CD4-positive, alpha-beta T cell treated with Interferon alpha-2 for 1 hour (primary cell): ENCODE measurements around the gene TACR2.

Source experiments
- DNase-seq, 2 donors: peaks; one replicate each; pipeline ENCODE4 v3.0.0-alpha.2; 2020 to 2022

TACR2 gene

DNA sequence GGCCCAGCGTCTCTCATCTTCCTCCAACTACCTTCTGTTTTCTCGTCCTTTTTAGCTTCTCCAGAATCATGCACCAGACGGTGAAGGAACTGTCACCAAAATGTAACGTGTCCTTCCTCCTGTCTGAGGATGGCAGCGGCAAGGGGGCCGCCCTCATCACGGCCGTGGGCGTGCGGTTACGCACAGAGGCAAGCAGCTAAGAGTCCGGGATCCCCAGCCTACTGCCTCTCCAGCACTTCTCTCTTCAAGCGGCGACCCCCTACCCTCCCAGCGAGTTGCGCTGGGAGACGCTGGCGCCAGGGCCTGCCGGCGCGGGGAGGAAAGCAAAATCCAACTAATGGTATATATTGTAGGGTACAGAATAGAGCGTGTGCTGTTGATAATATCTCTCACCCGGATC, 15.8 kb downstream of the TACR2 start:
- DNase-seq = no peak

DNA sequence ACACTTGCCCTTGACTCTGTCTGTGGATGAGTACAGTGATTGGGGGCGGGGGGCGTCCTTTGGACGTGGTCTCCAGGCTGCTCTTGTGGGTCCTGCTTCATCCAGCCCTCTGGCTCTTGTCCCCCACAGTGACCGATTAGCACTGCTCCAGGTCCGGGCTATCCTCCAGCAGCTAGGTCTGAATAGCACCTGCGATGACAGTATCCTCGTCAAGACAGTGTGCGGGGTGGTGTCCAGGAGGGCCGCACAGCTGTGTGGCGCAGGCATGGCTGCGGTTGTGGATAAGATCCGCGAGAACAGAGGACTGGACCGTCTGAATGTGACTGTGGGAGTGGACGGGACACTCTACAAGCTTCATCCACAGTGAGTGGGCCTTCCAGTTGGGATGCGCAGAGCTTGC, 18.3 kb downstream of the TACR2 start:
- no peak for DNase-seq

DNA sequence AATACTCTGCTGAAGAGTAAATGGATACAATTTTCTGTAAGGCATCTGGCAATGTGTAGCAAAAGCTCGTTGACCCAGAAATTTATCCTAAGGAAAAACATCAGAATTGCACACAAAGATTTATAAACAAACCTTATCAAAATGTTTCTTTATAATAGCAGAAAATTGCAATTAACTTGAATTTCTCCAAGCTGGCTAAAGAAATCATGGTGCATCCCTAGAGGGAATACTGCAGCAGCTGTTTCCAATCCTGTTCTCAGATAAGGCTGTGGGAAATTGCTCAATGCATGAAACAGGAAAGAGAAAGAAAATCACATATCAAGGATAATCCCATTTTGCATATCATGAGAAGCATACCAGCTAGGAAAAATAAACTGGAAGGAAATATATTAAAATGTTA, 18.7 kb downstream of the TACR2 start:
- no peak for DNase-seq

DNA sequence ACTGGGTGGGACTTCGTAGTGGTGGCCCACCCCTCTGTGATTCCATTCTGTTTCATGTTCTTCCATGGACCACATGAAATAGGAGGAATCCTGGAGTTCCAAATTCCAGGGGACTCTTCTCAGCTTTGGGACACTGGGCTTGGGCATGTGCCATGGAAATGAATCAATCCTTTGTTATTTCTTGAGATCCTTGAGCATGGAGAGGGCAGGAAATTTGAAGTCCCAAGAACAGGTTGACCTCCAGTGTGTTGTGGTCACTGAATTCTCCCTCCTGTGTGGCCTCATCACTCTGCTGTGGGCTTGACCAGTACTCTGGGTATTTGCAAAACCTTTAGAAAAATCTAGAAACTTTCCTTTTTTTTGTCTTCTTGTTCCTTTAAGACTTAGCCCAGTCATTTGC, 22.7 kb downstream of the TACR2 start:
- no peak for DNase-seq

DNA sequence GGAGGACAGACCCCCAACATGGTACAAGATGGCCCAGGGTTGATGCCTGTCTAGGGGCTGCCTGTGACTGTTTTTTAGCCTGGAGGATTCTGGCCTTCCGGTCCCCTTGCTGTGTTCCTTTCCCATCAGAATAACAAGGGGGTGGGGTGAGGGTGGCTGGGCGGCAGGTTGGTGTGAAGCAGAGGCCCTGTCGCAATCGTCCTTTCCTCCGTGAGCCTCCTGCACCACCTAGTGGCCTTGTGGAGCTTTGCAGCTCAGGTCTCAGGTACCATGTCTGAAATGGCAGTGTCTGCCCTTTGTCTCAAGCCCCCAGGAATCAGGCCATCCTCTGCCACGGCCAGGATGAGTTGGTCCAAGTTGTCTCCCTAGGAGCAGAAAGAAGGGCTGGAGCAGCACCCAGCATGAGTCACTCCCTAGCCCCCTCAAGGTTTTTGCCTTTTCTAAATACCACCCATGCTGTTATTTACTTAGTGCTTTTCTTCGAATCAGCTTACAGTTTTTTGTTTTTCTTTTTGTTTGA, 24.2 kb downstream of the TACR2 start:
- DNase-seq = peak; percentile 82 to 88

DNA sequence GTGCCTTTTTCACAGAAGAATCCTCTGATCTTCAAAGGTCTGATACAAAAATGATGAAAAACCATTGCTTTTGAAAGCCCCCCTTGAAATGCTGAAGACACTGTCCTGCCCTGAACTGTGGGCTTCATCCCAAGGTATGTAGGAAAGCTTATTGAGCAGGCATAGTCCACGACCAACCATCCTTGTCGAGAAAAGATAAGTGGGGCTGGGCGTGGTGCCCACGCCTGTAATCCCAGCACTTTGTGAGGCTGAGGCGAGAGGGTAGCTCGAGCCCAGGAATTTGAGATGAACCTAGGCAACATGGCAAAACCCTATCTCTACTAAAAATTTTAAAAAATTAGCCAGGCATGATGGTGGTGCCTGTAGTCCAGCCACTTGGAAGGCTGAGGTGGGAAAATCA, 25.6 kb downstream of the TACR2 start:
- no peak for DNase-seq

DNA sequence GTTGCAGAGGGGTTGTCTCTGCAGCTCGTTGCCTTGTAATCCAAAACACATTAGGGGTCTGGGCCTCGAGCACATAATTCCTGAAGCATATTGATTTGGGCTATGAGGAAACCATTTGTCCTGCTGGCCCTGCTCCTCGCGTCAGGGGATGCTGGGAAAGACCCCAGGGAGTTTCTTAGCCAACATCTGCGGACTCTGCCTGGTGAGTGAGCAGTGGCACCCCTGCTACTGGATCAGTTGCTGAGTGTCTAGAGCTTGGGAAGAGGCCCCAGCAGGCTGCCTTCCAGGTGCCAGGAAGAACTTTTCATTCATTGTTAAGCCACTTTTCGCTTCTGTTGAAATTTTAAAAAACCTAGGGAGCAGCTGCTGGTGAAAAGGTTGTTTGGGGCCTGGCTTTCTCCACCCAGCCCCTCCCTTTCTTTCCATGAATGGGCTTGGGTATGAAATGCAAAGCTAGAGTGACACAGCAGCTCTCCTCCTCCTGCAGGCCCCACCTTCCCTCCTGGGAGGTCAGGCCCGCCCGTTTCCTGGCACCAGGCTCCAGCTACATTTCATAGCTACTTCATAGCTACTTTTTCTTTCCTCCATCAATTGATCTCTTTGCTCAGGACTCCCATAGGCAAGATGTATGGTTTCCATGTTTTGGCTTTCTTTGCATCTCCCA, 26.8 kb downstream of the TACR2 start:
- DNase-seq = no peak

DNA sequence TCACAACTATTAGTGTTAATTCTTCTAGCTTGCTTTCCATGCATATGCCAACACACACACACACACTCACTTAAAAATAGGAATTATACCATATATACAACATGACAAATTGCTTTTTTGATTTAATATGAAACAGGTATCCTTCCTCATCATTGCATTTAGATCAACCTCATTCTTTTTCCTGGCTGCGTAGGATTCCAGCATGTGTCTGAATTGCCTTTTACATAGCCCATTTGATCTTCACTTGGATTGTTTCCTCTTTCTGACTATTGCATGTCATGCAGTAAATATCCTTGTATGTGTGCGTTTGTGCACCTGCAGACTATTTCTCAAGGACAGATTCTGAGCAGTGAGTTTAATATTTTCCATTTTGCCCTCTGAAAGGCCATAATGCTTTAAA, 28.2 kb downstream of the TACR2 start:
- DNase-seq = no peak

DNA sequence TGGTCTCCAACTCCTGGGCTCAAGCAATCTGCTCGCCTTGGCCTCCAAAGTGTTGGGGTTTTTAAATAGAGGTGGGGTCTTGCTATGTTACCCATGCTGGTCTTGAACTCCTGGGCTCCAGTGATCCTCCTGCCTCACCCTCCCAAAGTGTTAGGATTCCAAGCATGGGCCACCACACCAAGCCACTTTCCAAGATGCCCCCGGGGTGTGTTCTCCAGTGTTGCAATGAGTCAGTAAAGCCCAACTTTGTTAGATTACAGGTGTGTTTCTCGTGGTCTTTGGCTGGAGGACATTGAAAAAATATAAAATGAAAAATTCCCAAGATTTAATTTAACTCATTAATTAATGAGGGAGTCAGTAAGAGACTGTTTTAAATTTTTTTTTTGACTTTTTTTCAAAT, 29.2 kb downstream of the TACR2 start:
- DNase-seq = no peak

DNA sequence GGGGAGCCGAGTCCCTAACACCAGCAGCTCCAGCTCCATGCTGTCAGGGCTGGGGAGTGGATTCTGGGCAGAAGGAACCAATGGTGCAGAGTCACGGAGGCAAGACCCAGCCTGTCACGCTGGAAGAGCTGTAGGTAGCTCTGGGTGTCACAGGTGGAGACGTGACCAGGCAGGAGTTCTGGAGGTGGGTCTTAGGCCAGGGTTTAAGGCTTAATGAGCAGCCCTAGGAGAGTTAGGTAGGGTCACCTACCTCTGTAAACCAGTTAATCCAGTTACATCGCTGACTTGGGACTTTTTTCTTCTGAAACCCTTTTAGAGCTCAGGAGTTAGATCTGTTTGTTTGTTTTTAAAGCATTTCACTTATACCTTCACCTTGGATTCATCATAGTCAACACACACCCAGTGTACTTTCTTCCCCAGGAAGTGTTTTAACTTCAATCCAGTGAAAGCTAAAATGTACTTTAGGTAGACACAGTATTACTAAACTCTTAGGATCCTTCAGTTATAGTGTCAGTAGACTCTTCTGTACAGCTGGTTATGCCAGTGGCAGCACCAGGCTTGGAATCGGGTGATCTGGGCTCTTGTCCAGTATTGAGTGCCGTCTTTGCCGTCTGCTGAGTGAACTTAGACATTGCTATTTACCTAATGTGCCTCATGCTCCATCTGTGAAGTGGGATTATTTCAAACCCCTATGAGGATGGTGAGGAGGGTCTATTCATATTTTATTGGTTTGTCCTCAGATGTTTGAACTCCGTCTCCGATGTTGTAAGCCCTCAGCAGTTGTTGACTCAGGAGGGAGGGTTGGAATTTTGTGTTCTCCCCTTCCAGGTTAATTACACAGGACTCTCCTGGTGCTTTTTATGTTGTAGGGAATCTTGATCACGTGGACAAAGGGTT, 31.0 kb downstream of the TACR2 start:
- DNase-seq = no peak

DNA sequence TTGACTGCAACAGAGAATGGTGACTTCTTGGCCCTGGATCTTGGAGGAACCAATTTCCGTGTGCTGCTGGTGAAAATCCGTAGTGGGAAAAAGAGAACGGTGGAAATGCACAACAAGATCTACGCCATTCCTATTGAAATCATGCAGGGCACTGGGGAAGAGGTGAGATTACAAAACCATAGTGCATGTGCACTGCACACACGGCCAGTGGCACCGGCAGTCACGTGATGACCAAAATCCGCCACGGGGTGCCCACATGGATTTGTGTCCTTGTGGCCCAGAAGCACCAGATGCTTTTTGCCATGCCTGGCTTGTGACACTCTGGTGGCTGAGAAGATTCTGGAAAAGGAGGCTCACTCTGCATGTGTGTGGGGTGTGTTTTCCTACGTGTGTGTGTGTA, 32.4 kb downstream of the TACR2 start:
- no peak for DNase-seq

DNA sequence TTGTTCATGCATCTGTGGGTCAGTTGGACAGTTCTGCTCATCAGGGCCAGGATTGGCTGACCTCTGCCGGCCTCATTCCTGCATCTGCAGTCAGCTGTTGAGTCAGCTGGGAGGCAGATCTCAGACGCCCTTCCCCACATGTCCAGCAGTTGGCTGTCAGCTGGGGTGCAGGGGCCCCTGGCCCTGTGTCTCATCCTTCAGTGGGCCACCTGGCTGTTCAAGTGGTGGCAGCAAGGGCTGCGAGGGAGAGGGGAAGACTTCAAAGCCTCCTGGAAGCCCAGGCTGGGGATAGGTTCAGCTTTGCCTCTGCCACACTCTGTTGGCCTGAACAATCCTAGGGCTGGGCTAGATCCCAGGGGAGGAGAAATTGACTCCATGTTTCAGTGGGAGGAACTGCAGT, 33.2 kb downstream of the TACR2 start:
- no peak for DNase-seq

DNA sequence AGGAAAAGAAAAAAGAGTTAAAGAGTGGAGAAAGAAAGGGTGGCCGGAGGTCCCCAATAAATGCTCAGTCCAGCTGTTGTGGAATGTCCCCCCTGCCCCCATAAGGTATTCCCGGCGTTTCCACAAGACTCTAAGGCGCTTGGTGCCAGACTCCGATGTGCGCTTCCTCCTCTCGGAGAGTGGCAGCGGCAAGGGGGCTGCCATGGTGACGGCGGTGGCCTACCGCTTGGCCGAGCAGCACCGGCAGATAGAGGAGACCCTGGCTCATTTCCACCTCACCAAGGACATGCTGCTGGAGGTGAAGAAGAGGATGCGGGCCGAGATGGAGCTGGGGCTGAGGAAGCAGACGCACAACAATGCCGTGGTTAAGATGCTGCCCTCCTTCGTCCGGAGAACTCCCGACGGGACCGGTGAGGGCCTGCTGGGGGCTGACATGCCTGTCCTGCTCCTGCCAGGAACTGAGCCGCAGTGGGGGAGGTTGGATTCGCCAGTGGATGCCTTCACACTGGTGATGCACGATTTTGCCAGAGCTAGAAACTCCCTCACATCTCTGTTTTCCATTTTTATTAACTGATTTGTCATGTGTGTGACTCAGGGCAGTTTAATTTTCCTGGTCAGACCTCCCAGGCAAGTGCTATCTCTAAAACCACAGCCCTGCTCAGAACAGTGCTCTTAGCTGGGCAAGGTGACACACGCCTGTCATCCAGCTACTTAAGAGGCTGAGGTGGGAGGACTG, 34.2 kb downstream of the TACR2 start:
- no peak for DNase-seq

DNA sequence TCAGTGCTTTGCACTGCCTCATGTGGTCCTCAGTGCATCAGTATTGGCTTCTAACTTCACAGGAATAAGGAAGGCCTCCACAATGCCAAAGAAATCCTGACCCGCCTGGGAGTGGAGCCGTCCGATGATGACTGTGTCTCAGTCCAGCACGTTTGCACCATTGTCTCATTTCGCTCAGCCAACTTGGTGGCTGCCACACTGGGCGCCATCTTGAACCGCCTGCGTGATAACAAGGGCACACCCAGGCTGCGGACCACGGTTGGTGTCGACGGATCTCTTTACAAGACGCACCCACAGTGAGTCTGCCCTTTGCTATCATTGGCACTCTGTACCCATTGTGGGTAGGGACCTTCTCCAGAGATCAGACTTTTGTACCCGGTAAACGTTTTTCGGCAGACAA, 36.9 kb downstream of the TACR2 start:
- no peak for DNase-seq

DNA sequence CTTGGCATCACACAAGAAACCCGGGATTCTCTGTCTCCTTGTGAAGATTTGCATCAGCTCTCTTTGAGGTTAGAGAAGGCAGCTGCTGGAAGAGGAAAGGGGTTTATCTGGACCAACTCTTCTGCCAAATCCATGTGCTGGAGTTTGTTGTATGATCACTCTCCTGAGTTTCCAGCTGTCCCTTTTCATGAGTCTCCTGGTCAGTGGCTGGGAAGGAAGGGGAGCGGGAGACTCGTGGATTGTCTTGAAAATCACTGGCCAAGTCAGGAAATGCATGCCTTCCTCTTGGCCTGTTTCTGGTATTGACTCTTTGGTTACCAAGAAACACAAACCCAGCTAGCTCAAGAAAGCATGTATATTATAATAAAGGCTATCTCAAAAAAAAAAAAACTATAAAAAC, 38.8 kb downstream of the TACR2 start:
- no peak for DNase-seq

DNA sequence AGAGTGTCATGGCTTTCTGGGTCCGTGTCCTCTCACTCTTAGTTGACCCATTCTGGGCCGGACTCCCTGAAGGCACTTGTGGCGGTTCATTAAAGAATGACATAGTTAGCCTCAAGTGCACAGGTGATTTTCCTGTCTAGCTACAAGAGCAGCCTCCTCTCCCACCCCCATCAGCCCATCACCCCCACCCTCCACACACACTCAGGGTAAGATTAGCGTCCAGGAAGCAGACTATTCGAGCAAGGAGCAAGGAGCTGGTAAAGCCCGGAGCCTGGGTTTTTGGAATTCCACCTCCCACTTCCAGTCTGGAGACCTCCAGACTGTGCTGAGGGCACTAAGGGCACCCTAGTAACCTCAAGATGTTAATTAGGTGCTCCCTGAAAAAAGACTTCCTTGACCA, 39.5 kb downstream of the TACR2 start:
- no peak for DNase-seq

DNA sequence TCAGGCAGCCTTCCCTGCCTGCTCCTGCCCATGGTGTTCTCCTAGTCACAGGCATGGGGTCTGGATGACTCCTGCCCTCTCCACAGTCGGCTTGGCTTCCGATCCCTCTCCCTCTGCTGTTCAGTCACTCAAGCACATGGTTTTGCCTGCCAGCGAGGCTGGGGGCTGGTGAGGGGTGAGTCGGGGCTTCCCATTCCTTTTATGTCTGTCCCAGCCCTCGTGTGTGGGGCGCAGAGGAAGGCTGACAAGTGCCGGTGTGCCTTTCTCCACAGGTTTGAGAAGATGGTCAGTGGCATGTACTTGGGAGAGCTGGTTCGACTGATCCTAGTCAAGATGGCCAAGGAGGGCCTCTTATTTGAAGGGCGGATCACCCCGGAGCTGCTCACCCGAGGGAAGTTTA, 40.1 kb downstream of the TACR2 start:
- DNase-seq = no peak

DNA sequence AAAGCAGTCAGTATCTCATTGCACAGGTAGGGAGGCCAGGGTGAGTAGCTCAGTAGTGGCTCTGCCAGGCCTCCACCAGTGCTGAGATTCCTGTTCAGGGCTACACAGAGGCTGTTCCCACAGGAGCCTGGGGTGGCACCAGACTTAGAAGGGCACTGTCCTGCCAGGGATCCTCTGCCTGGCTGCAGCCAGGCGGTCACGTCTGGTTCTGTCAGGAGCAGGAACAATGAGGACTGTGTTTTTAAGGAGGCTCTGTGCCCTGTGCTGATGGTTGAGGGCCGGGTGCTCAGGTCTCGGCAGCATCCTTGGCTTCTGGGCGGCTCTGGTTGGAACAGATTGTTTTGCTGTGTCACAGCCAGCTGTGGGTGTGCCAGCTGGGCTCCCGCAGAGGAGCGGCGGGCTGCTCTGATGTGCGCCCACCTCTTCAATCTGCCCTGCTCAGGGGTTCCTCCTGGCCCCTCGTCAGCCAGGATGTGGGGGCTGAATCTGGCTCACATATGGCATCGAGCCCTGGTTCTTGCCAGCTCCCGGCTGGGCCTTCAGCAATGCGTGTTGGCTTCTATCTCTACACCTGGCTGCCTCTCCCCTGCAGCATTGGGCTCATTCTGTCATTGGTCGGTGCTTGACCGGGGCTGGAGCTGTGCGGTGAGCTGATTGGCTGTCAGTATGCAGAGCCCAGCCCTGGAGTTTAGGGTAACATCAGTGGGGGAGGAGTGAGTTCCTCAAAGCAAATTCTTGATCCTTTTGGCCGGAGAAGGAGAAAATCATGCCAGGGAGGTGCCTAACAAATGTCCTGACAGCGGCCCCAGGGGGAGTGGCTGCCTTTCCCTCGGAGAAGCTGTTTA, 41.2 kb downstream of the TACR2 start:
- DNase-seq = no peak

DNA sequence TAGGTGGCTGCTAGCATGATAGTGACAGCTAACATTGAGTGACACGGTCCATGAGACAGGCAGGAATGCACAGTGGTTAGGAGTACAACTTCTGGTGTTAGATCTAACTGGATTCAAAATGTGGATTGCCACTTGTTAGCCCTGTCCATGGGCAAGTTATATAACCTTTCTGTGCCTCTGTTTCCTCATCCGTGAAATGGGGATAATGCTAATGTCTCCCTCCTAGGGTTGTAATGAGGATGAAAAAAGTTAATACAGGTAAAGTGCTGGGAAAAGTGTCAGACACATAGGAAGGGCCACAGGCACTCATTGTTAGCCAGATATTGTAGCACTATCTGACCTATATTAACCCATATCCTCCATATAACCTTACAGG, 41.8 kb downstream of the TACR2 start:
- no peak for DNase-seq

DNA sequence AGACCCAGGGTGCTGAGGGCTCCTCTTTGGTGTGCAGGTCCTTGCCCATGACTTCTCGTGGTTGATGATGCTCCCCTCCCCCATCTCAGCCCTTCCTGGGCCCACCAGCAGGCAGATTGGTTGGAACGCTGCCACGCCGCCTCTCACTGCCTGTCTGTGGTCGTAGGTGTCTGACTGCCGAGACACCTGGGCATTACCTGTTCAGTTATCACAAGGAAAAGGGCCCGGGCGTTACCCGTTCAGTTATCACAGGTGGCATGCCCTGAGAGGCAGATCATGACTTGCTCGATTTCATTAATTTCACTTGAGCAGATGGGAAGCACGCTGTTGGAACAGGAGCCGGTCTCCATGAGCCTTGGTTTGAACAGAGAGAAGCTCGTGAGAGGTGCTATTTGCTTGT, 42.5 kb downstream of the TACR2 start:
- DNase-seq = no peak

DNA sequence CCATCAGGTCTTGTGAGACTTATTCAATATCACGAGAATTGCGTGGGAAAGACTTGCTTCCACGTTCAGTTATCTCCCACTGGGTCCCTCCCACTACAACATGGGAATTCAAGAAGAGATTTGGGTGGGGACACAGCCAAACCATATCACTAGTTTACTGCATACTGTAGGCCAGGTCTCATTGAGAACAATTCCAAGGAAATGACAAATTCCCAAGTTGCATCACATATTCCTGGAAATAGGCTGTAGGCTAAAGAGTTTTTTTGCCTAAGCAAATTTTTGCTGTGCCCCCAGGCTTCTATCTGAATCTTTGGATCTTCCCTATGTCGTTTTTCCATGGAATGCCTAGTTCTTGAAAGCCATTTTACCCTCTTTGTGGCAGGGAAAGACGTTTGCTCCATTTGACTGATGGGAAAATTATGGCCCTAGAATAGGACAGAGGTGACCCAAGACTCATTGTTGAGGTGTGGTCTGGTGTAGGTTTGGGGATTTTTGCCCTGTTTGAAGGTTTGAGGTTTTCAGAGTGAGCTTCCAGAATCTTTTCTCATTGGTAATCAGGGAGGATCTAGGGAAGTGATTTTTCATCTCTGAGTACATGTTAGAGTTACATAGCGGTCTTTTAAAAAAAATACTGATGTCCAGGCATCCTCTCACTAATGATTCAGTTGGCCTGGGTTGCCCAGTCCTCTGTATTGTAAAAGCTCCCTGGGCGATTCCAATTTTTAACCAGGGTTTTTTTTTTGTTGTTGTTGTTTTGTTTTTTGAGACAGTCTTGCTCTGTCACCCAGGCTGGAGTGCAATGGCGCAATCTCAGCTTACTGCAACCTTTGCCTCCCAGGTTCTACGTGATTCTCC, 44.4 kb downstream of the TACR2 start:
- no peak for DNase-seq

DNA sequence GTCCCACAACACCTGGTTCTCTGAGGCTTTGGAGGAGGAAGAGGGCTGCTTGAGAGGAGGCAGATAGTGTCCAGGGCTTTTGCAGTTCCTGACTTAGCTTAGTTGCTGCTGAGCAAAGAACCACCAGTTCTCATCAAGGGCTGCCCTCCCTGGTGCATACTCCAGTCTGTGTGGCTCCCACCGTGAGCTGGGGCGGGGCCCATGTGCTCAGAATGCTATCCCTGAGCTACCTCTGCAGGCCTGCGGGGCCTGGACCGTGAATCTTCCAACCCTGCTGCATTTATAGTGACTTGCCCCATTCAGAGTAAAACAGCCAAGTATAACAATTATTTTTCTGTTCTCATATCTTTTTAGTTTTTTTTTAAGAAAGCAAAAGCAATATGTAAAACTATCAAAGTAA, 49.2 kb downstream of the TACR2 start:
- DNase-seq = no peak
